ENCODE data around the gene STAB2. TPM values are rescaled to one million over a fixed set of nuclear protein-coding genes. Genes with fewer than 3 reads are reported as not detected.
A peak's percentile ranks its signal among the peaks of the same experiment; 100 is the strongest.

The STAB2 gene
- total RNA-seq, 2 donors from 2014 or later = not detected

GRCh38 chr12:103677341-103677740 lies 90.3 kb downstream of the STAB2 start:
- H3K36me3 Mint-ChIP-seq (ENCODE audit: low read depth) = no peaks in the 10 kb centered on the region
- peaks cover 9% of the 10 kb centered on the region for H3K4me1 ChIP-seq (ENCODE audit: control insufficient read depth, insufficient read depth, low read length)
- TF ChIP-seq CTCF (conservative IDR thresholded peaks at IDR 0.05) = no peak
- no peaks in the 10 kb centered on the region for H3K9me3 Mint-ChIP-seq
- H3K36me3 ChIP-seq (ENCODE audit: control insufficient read depth, insufficient read depth, low read length) = no peaks in the 10 kb centered on the region
- H3K4me3 ChIP-seq (ENCODE audit: low read length) = no peak overlapping the region
- H3K9me3 ChIP-seq (ENCODE audit: control insufficient read depth, low read length) = no peaks in the 10 kb centered on the region
- H3K4me3 Mint-ChIP-seq = no peak overlapping the region
- peaks cover 11% of the 10 kb centered on the region for H3K4me1 Mint-ChIP-seq
- DNase-seq = peak; percentile 65
- H3K27me3 ChIP-seq (ENCODE audit: control insufficient read depth, insufficient read depth, low read length, poor library complexity, severe bottlenecking) = no peaks in the 10 kb centered on the region
- WGBS, 2 experiments (ENCODE audit: insufficient coverage in 1 of 2, insufficient read length in 1 of 2) = 87 to 97% methylated on average over 5 to 8 of the region's 8 CpGs
- no peak overlapping the region for H3K27ac ChIP-seq (ENCODE audit: low read depth, low read length)
- H3K27ac Mint-ChIP-seq = peak overlapping the region; percentile 24
- no peaks in the 10 kb centered on the region for H3K27me3 Mint-ChIP-seq (ENCODE audit: insufficient read depth)
- H3K9ac ChIP-seq (ENCODE audit: extremely low read depth, low read length, poor library complexity, severe bottlenecking) = no peak overlapping the region

DNA sequence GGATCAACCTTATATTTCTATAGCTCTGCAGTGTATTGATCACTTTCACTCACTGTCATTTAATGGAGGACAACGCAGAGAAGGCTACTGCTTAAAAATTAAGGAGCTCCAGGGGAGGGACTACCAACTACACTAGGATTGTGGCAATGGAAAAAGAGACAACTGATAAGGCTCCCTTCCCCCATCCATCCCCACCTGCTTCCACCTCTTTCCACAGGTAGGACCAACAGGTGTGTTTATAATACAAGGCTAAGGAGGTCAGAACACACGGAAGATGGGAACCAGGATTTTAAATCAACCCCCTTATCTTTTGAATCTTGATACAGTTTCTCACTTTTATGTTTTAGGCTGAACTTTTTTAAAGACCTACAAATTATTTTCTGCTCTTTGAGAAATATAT lies 90.8 kb downstream of the STAB2 start:
- Histone ChIP-seq H3K27ac (ENCODE audit: low read depth, low read length) (no peak overlapping the region), H3K4me1 (ENCODE audit: control insufficient read depth, insufficient read depth, low read length) (peaks cover 6% of the 10 kb centered on the region), H3K4me3 (ENCODE audit: low read length) (no peak overlapping the region), H3K27me3 (ENCODE audit: control insufficient read depth, insufficient read depth, low read length, poor library complexity, severe bottlenecking) (no peaks in the 10 kb centered on the region), H3K9me3 (ENCODE audit: control insufficient read depth, low read length) (no peaks in the 10 kb centered on the region), H3K36me3 (ENCODE audit: control insufficient read depth, insufficient read depth, low read length) (no peaks in the 10 kb centered on the region), H3K9ac (ENCODE audit: extremely low read depth, low read length, poor library complexity, severe bottlenecking) (no peak overlapping the region)
- no peak overlapping the region for H3K4me3 Mint-ChIP-seq
- H3K27me3 Mint-ChIP-seq (ENCODE audit: insufficient read depth) = no peaks in the 10 kb centered on the region
- peaks cover 9% of the 10 kb centered on the region for H3K4me1 Mint-ChIP-seq
- 78% methylated on average over 2 of the region's 2 CpGs; no CpG with 5 or more reads in 1 of the 2 experiments for WGBS, 2 experiments (ENCODE audit: insufficient coverage in 1 of 2, insufficient read length in 1 of 2)
- DNase-seq = no peak
- no peaks in the 10 kb centered on the region for H3K36me3 Mint-ChIP-seq (ENCODE audit: low read depth)
- H3K27ac Mint-ChIP-seq = no peak overlapping the region
- TF ChIP-seq CTCF (conservative IDR thresholded peaks at IDR 0.05) = no peak
- no peaks in the 10 kb centered on the region for H3K9me3 Mint-ChIP-seq

DNA sequence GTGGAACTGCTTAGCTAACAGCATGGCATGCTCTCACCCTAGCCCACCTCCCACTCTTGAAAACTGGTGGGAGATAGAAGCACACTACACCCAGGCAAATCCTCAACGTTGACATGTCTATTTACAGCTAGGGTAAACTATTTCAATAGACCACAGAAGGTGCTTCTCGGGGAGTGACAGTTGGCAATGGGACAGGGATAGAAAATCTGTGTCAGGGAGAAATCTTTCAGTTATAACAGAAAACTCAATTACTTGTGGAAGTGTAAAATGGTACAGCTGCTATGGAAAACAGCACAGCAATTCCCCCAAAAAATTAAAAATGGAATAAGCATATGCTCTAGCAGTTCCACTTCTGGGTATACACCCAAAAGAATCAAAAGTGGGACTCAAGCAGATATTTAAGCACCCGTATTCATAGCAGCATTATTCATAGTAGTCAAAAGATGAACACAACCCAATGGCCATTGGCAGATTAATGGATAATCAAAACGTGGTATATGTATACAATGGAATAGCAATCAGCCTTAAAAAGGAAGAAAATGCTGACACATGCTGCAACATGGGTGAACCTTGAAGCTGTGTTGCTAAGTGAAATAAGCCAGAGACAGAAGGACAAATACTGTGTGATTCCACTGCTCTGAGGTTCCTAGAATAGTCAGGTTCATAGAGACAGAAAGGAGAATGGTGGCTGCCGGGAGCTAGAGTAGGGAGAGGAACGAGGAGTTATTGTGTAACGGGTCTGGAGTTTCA lies 92.5 kb downstream of the STAB2 start:
- H3K9me3 Mint-ChIP-seq = no peaks in the 10 kb centered on the region

More for the DNA sequence above, 92.5 kb downstream of the STAB2 start:
- 88 to 93% methylated on average over 2 to 7 of the region's 7 CpGs for WGBS, 2 experiments (ENCODE audit: insufficient coverage in 1 of 2, insufficient read length in 1 of 2)
- H3K4me3 Mint-ChIP-seq = no peak overlapping the region
- no peak for DNase-seq
- Histone ChIP-seq H3K4me3 (ENCODE audit: low read length) (no peak overlapping the region), H3K4me1 (ENCODE audit: control insufficient read depth, insufficient read depth, low read length) (no peaks in the 10 kb centered on the region), H3K27me3 (ENCODE audit: control insufficient read depth, insufficient read depth, low read length, poor library complexity, severe bottlenecking) (no peaks in the 10 kb centered on the region), H3K27ac (ENCODE audit: low read depth, low read length) (no peak overlapping the region), H3K9ac (ENCODE audit: extremely low read depth, low read length, poor library complexity, severe bottlenecking) (no peak overlapping the region), H3K9me3 (ENCODE audit: control insufficient read depth, low read length) (no peaks in the 10 kb centered on the region), H3K36me3 (ENCODE audit: control insufficient read depth, insufficient read depth, low read length) (no peaks in the 10 kb centered on the region)
- no peaks in the 10 kb centered on the region for H3K36me3 Mint-ChIP-seq (ENCODE audit: low read depth)
- no peak for TF ChIP-seq CTCF (conservative IDR thresholded peaks at IDR 0.05)
- H3K4me1 Mint-ChIP-seq = no peaks in the 10 kb centered on the region
- no peaks in the 10 kb centered on the region for H3K27me3 Mint-ChIP-seq (ENCODE audit: insufficient read depth)
- no peak overlapping the region for H3K27ac Mint-ChIP-seq

All from endodermal cell (in vitro differentiated cells).